NAMALWA (cell line): ENCODE measurements around the gene ARHGEF16.

Source experiments
- DNase-seq: peaks from one replicate; pipeline ENCODE4 v3.0.0-alpha.2; 2015; ENCODE audit warnings: low spot score

The ARHGEF16 gene

DNA sequence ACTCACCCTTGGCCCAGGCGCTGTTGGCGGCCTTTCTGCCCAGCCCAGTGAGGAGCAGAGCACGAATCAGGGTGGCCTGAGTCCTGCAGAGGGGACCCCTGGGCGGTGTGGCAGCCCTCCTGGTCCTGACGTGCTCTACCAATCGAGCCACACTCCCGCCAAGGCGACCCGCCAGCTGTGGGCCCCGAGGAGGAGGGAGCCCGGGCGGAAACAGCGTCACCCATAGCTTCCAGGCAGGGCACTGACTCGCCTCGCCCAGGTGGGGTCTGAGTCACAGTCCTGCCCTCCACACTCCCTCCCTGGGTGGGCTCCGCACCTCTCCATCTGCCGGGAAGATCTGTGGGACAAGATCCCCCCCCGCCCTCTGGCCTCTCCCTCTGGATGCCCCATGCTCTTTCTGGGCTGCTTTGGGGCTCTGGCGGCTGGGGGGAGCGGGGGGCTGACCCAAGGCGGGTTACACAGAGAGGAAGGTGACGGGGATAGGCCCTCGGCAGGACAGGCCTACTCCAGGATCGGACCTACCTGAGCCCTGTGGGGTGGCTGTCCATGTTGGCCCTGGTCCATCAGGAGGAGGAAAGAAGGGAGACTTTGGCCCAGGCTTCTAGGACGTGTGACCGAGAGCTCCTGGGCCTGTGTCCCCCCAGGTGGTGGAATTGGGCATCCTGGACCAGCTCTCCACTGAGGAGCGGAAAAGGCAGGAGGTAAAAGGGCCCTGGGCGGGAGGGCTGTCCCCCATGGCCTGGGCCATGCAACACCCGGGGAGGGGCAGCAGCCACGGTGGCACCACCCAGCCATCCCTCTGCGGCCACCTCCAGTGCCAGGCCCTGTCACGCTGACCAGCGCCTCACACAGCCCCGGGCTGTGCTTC is 14.0 kb downstream of the ARHGEF16 start:
- DNase-seq, result no peak

DNA sequence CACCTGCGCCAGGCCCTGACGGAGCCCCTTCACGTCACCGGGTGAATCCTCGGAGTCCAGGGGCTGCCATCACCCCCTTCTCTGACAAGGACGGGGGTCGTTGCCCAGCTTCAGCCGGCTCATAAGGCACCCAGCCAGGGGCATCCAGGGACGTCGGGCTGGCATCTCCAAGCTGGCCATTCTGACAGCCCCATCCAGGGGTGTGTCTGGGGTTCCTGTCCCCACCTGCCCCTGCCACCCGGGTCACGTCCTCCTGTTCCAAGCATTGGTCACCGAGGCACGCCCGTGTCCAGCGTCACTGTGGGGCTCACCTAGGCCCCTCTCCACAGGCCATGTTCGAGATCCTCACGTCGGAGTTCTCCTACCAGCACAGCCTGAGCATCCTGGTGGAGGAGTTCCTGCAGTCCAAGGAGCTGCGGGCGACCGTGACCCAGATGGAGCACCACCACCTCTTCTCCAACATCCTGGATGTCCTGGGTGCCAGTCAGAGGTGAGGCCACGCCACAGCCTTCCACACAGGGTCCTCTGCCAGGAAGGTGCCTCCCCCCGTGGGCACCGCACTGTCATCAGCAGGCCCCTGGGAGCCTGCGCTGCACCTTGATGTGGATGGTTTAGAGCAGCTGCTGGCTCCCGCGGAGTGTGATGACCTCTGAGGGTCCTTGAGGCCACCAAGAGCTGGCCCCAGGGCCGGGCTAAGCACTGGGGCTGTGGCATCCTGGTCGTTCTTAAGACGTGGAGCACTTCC is 14.8 kb downstream of the ARHGEF16 start:
- no peak for DNase-seq

DNA sequence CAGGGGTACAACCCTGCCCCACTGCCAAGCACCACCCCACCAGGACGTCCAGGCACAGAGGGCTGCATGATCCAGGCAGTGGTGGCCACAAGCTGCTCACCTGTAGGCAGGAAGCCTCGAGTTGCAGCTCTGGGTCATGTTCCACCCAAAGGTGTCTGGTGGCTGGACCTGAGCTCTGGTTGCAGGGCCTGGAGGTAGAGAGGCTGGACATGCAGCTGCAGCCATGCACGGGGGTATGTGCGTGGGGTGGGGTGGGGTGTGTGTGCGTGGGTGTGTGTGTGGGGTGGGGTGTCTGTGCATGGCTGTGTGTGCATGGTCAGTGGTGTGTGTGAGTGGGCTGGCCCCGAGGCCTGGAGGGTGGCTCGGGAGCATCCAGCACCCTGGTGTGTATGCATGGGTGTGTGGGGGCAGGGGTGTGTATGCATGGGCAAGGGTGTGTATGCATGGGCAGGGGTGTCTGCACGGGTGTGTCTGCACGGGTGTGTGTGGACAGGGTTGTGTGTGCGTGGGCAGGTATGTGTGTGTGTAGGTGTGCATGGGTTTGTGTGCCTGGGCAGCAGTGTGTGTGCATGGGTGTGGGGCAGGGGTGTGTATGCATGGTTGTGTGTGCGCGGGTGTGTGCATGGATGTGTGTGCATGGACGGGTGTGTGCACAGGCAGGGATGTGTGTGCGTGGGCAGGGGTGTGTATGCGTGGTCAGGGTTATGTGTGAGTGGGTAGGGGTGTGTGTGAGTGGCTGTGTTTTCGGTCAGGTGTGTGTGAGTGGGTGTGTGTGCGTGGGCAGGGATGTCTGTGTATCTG is 15.6 kb downstream of the ARHGEF16 start:
- no peak for DNase-seq

DNA sequence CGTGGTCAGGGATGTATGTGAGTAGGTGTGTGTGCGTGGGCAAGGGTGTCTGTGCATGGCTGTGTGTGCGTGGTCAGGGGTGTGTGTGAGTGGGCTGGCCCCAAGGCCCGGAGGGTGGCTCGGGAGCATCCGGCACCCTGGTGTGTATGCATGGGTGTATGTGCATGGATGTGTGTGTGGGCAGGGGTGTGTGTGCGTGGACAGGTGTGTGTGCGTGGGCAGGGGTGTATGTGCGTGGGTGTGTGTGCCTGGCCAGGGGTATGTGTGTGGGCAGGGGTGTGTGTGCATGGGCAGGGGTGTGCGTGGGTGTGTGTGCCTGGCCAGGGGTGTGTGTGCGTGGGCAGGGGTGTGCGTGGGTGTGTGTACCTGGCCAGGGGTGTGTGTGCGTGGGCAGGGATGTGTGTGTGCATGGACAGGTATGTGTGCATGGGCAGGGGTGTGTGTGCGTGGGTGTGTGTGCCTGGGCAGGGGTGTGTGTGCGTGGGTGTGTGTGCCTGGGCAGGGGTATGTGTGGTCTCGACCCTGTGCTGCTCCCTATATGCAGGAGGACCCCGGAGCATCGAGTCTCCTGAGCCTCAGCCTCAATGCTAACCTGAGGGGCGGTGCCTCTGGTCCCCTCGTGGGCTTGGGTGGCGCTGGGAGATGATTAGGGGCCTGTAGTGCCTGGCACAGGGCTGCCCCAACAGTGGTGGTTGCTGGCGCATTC is 16.3 kb downstream of the ARHGEF16 start:
- no peak for DNase-seq

DNA sequence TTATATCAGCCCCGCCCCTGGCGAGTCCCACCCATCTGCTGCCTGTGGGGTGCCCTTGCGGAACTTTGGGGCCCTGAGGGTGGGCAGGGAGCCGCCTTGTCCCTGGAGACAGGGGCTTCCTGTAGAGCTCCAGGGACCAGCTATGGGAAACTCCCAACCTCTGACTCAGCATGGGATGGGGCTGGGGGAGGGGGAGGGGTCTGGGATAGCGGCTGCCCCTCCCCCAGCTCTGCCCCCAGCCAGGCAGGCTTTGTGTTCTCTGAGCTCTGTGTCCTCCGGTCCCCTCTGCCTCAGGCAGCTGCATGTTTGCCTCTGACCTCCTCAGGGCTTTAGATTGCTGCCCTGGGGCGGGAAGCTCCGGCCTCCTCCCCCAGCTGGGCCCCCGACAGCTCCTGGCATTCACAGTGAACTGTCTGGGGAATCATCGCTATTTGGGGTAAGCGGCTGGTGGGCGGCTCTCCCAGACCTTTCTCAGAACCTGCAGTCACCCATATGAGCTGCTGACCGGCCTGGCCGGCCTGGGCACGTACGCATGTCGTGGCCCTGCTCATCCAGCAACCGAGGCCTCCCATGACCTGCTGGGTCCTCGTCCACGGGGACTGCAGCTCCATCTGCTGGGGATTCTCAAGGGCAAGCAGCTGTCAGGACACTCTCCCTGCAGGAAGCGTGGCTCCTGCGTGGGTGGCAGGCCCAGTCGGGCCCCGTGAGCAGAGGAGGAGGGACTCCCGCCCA is 17.1 kb downstream of the ARHGEF16 start:
- no peak for DNase-seq

DNA sequence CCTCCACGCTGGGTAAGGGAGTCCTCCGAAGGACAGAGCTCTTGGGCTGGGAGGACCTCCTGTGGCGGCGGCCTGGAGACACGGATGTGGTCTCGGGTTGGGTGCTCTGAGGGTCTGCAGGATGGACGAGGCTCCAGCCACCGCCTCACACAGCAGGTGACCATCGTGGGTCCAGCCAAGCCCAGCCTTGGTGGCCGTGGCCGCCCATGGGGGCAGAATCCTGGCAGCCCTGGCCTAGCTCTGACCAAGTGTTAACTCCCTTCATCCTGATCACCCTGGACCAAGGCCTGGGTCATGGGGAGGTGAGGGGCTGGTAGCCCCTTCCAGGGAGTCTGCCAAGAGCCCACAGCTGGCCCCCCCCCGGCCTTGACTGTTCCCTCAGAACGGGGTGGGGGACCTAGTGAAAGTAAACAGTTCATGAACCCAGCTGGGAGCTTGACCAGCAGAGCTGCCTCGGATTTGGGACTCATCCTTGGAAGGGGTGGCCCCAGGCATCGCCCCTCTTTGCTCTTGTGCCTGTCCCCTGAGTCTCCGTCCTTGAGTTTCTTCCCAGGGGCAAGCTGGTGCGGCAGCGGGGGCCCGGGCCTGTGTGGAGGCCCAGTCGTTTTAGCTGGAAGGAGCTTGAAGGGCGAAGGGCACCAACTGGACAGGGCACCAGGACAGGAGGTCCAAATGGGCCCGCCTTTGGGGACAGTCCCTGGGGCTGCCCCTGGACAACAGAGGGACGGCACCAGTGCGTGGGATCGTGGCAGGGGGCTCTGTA is 17.8 kb downstream of the ARHGEF16 start:
- DNase-seq, result no peak

DNA sequence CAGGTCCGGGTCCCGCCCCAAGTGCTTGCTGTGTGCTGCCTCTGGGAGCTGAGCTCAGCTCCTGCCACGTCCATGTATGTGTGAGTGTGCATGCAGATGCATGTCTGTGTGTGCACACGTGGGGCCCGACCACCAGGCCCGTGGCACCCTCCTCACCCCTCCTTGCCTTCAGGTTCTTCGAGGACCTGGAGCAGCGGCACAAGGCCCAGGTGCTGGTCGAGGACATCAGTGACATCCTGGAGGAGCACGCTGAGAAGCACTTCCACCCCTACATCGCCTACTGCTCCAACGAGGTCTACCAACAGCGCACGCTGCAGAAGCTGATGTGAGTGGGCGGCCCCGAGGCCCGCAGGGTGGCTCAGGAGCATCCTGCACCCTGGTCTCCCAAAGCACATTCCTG is 18.4 kb downstream of the ARHGEF16 start:
- DNase-seq, result no peak

DNA sequence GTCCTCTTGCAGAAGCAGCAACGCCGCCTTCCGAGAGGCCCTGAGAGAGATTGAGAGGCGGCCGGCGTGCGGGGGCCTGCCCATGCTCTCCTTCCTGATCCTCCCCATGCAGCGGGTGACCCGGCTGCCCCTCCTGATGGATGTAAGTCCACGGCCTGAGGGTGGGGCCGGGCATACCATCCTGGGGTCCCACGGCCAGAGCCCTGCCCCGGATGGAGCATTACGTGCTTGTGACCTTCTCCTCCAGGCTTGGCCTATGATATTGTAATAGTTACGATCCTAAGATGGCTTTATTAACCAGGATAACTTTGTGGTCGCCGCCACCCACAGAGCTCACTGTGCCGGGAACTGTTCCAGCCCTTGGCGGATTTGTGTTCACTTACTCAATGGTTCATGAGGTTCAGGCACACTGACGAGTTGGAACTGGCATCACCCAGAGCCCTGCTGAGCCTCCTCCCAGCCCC is 18.9 kb downstream of the ARHGEF16 start:
- DNase-seq, result no peak

DNA sequence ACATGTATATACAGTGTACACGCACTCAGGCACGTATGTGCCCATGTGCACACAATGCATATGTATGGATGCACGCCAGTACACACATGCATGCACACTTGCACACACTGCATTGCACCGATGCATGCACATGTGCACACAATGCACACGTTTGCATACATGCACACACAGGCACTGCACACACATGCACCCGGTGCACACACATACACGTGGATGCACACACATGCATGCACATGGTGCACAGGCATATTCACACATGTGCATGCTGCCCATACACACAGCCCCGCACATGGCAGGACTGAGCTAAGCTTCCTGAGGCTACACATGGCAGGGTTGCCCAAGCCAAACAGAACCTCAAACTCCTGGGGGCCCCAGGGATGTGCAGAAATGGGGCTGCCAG is 19.6 kb downstream of the ARHGEF16 start:
- no peak for DNase-seq

DNA sequence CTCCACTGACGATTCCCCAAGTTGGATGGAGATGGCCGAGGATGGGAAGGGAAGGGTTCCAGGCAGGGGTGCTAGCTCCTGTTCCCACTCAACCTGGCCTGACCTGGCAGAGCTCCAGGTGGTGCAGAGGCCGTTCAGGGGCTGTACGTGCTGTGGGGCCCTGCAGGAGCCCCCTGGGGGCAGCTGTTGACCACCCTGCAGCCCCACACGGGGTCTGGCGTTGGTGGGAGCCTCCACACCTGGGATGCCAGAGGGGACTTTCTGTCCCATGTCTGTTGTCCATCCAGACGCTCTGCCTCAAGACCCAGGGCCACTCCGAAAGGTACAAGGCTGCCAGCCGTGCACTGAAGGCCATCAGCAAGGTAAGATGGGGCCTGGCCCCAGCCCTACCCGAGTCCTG is 20.0 kb downstream of the ARHGEF16 start:
- no peak for DNase-seq

DNA sequence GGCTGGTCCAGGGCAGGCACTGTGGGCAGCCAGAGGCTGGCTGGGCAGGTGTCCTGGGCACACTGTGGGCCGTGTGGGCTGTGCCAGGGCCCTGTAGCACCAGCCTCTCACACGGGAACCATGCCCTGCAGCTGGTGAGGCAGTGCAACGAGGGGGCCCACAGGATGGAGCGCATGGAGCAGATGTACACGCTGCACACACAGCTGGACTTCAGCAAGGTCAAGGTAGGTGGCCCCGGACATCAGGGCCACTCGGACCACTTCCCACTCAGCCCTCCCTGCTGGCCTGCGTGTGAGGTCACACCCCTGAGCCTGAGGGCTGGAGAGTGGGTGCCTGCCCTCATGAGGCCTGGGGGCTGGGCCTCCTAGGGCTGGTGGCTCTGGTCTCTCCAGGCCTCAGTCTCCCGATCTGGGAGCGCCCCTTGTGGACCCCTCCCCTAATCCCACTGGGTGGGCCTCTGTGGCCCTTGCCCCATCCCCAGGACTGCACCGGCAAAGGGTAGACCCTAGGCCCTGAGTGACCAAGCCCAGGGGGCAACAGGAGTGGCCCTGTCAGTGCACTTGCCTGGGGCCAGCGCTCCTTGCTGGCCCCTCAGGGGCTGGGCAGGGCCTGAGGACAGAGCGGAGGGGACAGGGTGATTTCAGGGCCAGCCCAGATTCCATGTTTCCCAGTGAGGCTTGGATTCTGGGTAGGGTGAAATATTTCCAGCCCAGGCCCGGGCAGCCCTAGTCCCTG is 21.5 kb downstream of the ARHGEF16 start:
- DNase-seq, result no peak

DNA sequence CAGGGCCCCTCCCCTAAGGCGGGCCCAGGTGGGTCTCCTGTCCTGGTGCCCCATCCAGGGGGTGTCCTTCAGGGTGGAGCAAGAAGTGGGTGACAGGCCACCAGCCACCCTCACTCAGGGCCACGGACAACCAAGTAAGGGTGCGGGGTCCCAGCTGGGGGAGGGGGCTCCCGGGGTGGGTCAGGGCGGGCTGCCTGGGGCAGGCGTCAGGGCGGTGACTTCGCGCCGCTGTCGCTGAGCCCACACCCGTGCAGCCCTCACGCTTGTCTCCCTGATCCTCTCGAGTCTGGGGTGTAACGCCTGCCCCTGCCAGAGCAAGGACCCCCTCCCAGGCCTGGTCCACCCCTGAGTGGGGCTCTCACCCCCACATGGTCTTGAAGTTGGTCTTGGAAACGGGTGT is 22.2 kb downstream of the ARHGEF16 start:
- no peak for DNase-seq

DNA sequence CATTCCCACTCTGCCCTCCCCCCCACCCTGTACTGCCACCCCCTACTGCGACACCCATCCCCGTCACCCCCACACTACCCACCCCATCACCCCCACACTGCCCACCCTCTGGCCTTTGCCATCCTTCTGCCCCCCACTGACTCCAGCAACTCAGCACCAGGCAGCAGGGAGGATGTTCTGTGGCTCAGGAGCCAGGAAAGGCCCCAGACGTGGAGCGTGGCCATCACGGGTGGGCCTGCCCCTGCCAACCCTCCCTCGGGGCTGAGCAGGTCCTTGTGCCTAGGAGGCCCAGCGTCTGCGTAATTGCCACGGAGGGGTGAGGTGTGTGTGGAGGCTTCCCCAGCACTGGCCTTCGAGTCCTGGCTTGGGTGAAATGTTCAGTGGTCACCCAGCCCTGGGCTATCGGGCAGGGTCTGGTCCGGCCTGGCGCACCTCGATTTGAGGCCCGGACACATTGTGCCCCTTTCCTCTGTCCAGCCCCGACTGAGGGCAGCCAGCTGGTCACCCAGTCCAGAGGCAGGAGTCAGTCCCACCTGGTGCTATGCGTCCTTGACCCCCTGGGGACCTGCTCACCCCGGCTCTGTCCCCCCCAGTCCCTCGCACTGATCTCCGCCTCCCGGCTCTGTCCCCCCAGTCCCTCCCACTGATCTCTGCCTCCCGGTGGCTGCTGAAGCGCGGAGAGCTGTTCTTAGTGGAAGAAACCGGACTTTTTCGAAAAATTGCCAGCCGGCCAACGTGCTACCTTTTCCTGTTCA is 23.0 kb downstream of the ARHGEF16 start:
- no peak for DNase-seq

DNA sequence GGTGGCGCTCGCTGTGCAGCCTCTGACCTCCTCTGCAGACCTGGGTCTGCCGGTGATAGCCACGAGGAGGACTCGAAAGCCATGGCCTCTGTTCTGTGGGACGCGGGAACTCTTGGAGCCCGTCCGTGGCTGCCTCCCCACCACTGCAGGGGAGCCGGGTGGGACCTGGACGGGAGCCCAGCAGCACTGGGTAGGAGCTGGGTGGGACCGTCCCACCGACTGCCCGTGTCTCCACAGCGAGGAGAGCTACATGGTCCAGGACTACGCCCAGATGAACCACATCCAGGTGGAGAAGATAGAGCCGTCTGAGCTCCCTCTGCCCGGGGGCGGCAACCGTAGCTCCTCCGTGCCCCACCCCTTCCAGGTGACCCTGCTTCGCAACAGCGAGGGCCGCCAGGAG is 23.7 kb downstream of the ARHGEF16 start:
- DNase-seq, result no peak

DNA sequence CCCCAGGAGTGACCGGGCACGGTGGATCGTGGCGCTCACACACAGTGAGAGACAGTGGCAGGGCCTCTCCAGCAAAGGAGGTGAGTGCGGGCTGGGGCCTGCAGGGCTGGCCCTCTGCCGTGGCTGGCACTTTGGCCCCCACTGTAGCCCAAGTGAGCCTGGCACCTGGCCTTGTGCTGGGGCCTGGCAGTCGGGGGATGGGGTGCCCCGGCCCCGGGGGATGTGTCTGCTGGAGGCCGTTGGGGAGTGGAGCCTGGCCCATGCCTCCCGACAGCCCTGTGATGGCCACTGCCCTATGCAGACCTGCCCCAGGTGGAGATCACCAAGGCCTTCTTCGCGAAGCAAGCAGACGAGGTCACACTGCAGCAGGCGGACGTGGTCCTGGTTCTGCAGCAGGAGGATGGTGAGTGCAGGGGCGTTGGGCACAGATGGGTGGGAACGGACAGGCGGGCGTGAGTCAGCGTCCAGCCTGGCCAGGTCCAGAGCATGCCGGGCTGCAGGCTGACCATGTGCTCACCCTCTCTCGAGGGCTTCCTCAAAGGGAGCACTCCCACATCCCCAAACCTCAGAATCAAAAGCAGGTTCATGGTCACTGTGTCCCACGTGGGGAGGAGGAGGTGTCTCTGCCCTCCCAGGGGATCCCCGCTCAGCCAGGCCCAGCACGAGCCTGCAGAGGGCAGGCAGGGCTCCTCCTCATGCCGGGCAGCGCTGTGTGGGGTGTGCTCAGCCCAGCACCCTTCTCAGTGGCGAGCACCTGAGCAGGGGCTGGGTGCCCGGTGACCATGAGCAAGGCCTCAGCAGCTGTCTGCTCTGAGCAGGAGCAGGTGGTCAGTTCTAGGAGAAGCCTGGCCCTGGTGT is 25.3 kb downstream of the ARHGEF16 start:
- no peak for DNase-seq

DNA sequence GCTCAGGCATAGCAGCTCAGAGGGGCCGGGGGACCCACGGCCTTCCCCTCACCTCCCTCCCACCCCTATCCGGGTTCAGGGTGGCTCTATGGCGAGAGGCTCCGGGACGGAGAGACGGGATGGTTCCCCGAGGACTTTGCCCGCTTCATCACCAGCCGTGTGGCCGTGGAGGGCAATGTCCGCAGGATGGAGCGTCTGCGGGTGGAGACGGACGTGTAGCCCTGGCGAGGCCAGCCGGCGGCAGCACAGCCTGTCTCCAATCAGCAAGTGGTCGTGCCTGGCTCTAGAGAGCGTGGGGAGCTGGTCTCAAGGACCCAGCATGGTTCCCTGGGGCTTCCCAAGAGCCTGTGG is 25.9 kb downstream of the ARHGEF16 start:
- no peak for DNase-seq

DNA sequence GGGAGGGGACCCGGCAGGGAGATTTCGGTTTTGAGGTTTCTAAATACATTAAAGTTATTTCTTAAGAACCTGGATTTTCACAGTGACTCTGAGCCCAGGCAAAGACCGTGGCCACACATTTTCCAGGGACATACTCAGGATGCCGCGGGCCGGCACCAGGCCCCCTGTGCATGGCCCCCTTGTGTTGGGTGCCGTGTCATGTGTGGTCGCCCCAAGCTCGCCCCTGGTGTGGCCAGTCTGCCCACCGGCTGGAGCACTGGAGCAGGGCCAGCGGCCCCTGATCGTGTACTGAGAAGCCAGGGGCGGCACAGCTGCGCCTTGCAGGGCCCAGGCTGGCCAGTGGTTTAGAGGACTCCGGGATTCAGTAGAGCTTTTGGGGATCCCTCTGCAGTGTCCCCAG is 26.6 kb downstream of the ARHGEF16 start:
- DNase-seq, result no peak

DNA sequence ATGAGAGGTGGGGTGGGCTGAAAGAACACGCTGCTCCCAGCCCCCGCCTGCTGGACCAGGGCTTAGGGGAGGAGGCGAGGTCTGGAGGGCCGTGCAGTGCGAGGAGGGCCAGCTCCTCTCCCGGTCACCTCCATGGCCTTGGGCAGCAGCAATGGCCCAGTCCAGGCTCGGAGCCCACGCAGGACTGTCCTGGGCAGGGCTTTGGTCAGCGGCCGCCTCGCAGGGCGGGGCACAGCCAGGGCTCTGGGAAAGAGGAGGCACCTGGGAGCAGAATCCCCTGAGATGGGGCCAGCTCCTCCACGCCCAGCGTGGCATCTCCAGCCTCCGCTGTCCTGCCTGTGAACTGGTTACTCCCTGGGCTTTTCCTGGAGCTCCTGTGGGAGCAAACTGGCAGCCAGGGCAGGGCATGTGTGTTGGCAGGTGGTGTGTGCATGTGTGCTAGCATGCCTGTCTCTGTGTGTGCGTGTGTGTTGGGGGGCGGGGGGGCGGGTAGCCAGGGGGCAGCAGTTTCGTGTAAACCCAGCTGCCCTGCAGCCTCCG is 27.4 kb downstream of the ARHGEF16 start:
- no peak for DNase-seq
